Fibroblast of peridontal ligament (primary cell): ENCODE measurements around the gene RDH14.
A peak's percentile ranks its signal among the peaks of the same experiment; 100 is the strongest.

Experiments
- DNase-seq: peaks from one replicate; pipeline ENCODE4 v3.0.0-alpha.2; 2010; ENCODE audit errors: extremely low read depth

RDH14 gene

DNA sequence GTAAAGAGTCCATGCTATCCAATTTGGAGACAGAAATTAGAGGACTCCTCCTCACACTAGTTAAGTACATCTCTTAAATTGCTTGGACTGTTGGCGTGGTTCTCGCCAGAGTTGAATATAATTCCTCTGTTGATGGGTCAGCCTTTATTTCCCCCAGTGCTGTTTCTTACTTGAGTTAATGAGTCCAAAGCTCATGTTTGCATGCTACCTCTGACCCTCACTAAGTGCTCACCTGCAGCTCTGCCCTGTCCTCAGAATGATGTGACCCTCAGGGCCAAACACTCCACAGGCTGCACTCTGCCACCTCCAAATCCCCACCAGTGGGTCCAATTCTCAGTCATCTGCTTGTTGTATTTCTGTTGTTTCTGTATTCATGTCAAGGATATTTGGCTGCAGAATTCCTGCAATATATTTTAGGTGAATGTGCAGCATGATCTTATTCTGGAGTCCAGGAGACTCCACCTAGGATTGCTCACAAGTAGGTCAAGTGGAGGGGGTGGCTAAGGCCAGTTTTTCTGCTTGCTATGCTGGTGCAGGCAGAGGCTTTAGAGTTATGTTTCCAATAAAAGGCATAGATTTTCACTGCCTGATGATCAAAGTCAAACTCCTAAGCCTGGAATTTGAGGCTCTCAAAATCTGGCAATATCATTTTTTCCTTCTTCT lies 37.8 kb downstream of the RDH14 start:
- DNase-seq: no peak

DNA sequence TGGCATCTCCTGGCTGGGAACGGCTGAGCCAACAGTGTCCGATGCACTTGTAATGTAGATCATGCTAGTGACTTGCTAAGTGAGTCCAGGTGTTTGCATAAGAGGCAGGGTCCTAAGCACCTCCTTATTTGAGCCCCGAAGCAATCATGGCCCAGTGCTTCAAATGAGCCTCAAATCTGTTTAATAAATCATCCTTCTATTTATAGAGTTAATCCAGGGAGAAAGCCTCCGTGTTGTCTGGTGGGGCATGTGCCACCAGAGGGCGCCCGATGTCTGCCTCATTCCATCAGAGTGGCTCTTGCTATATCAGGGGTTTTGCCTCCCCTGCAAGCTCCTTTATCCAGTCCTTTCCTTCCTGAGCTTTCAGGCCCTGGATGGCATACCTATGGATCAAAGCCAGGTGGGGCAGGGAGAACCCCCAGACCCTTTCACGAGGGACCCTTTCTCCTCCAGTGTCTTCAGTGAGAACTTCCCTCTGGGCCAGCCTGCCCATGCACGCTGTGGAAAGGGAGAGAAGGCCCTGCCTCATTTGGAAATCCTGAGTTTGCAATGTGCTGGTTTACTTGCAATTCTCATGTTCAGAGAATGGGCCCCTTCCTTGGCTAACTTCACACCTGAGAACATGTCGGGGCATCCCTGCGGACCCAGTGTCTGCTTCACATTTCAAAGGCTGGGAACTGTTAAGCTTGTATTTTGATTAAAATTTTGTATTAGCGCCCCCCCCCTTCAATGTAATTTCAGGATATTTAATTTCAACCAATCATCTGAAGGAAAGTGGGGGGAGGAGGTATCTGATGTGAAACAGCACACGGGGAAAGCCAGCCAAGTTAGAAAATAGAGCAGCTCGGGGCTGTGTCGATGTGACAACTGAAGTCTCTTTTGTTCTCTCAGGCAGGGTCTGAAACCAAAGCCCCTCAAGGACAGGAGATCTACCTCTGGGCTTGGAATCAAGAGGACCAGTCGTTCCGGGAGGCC lies 39.7 kb downstream of the RDH14 start:
- peak; percentile 87 for DNase-seq

DNA sequence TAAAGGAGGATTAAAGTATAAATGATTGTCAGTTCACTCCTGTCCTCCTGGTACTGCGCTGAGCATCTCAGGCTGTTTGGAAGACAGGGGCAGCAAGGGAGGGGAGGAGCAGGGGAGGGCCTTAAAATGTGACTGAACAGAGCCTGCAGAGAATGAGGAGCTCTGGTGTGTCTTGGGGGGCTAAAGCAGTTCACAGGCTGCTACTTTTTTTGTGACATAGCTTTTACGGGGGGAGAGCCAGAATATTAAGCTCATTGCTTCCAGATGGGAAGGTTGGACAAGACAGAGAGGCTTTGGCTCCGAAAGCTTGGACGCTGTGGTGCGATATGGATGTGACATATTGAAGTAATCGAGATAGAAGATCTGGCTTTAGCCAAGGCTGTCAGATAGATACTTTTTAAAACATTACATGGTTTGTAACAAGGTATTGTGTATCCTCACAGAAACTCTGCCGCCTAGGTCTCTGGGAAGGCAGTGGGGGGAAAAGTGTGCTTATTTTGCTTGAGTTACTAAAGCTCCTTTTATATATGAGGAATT lies 40.5 kb downstream of the RDH14 start:
- DNase-seq: no peak

- peak; percentile 70 for DNase-seq
Measured at GRCh38 chr2:18518116-18519111, 42.0 kb downstream of the RDH14 start.

DNA sequence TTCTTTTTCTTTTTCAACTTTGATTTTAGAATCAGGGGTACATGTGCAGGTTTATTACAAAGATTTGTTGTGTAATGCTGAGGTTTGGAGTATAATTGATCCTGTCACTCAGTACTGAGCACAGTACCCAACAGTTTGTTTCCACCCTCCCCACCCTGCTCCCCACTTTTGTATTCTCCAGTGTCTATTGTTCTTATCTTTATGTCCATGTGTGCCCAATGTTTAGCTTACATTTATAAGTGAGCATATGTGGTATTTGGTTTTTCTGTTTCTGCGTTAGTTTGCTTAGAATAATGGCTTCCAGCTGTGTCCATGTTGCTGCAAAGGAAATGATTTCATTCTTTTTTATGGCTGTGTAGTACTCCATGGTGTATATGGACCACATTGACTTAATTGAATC lies 43.1 kb downstream of the RDH14 start:
- no peak for DNase-seq

DNA sequence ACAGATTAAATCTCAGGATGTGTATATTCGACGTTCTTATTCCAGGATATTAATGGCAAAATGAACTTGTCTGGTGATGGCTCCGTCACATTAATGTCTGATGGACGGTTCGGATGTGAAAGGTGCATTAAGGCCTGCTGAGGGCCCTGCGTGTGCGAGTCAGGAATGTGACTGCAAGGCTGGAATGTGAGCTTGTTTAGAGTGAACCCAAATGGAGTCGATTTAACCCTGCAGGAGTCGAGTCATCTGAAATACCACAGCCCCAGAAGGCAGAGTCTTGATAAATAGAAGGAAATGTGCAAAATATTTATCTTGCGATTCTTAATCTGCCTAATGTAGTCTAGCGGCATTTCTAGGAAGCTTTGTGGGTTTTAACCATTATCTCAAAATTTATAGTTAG lies 44.3 kb downstream of the RDH14 start:
- DNase-seq: peak; percentile 43

DNA sequence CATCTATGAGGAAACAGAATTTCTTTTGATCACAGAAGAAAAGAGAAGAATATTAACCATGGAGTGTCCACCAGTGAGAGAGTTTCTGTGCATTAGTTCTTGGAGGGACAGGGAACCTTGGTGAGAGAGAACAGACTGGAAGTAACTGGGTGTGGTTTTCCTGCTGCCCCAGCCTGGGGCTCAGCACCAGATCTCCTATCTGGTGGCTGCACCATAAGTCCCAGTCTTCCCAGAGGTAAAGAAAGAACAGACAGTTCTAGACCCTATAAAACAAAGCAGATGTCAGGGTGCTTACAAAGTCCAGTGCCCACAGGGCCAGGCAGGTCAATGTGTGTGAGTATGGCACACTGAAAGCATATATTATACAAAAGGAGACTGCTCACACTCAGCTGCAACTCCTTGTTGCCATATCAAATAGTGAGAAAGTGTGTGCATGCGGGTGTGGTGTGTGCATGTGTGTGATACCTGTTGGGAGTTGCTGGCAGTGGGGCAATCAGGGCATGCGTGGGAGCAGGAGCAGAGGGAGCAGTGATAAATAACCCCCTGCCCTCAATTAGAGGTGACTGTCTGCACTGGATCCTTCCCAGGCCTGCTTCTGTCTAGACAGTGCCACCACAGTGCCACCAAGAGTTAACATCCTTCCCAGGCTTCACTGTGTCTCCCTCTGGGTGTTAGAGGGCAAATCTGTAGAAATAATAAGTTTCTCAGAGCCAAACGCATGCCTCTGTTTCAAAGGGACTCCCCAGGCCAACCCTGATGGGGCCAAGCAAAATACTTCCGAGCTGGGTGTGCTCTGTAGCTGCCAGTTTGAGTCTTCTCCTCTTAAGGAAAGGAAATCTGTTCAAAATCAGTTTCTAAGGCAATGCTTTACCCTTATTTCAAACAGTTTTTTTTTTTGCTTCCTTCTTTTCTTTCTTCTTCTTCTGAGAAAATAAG lies 45.7 kb downstream of the RDH14 start:
- peak; percentile 24 for DNase-seq

GRCh38 chr2:18510775-18511174 lies 49.7 kb downstream of the RDH14 start:
- no peak for DNase-seq

DNA sequence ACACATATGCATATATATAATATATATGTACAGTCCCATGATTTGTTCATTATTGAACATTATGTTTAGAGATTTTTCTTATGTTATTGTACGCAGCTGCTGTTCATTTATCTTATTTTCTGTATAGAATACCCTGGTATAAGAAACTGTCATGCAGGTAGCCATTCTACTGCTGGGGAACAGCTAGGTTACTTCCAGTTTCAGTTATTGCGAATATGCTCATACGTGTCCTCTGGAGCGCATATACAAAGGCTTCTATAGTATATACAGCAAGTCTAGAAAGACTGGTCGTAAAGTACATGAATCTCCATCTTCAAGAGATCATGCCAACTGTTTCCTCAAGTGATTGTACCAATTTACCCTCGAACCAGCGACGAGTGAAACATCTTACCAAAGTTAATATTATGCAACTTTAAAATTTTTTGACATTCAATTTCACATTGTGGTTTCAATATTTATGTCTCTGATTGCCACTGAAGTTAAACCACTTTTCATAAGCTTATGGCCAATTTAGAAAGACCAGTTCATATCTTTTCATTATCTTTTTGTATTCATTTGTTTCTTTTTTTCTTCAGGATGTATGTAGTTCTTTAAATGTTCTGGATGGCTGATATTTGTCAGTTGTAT lies 53.5 kb downstream of the RDH14 start:
- peak; percentile 55 for DNase-seq

GRCh38 chr2:18505703-18506341 lies 54.6 kb downstream of the RDH14 start:
- DNase-seq: no peak
